ENCODE results near the gene SMCP. TPM values are rescaled to one million over a fixed set of nuclear protein-coding genes. Genes with fewer than 3 reads are reported as not detected.

Gene SMCP
- polyA plus RNA-seq, 1 donor from 2014 or later: not detected

GRCh38 chr1:152901631-152902030, 23.5 kb downstream of the SMCP start:
- H3K9ac ChIP-seq (ENCODE audit: low read length): no peak overlapping the region
- no peaks in the 10 kb centered on the region for H3K9me3 ChIP-seq (ENCODE audit: low read length)

GRCh38 chr1:152902636-152903035, 24.5 kb downstream of the SMCP start:
- no peaks in the 10 kb centered on the region for H3K27me3 ChIP-seq (ENCODE audit: insufficient read depth, low read depth, low read length)
- no peak for TF ChIP-seq TAF1 (IDR thresholded peaks at IDR 0.05; ENCODE audit: low read depth)
- no peak for TF ChIP-seq POLR2AphosphoS5 (IDR thresholded peaks at IDR 0.05)
- TF ChIP-seq REST (IDR thresholded peaks at IDR 0.05; ENCODE audit: borderline replicate concordance): no peak
- no peak for TF ChIP-seq MXI1 (conservative IDR thresholded peaks at IDR 0.05; ENCODE audit: poor library complexity, severe bottlenecking)
- TF ChIP-seq RAD21 (conservative IDR thresholded peaks at IDR 0.05): no peak
- no peak for TF ChIP-seq CTCF (IDR thresholded peaks at IDR 0.05; ENCODE audit: poor library complexity, severe bottlenecking)
- no peak for TF ChIP-seq EP300 (conservative IDR thresholded peaks at IDR 0.05; ENCODE audit: poor library complexity, severe bottlenecking)
- no peak for TF ChIP-seq SMC3 (conservative IDR thresholded peaks at IDR 0.05; ENCODE audit: poor library complexity)
- TF ChIP-seq EZH2 (IDR thresholded peaks at IDR 0.05; ENCODE audit: borderline replicate concordance, insufficient read depth, low read length, poor library complexity, severe bottlenecking): no peak

More at GRCh38 chr1:152901631-152902030, 23.5 kb downstream of the SMCP start:
- H3K79me2 ChIP-seq (replicated peaks; ENCODE audit: insufficient read depth, low read length): no peaks in the 10 kb centered on the region
- H3K4me2 ChIP-seq (ENCODE audit: low read length): no peak overlapping the region
- H3K9me2 ChIP-seq (ENCODE audit: insufficient read depth, low read length): no peaks in the 10 kb centered on the region
- H4K20me1 ChIP-seq (ENCODE audit: insufficient read depth): no peaks in the 10 kb centered on the region
- no peaks in the 10 kb centered on the region for H3K27me3 ChIP-seq (ENCODE audit: insufficient read depth, low read depth, low read length)
- no peak overlapping the region for H3K27ac ChIP-seq (ENCODE audit: low read length)
- H3K4me3 ChIP-seq (ENCODE audit: low read length): no peak overlapping the region
- TF ChIP-seq REST (IDR thresholded peaks at IDR 0.05; ENCODE audit: borderline replicate concordance): no peak
- no peak for TF ChIP-seq CTCF (IDR thresholded peaks at IDR 0.05; ENCODE audit: poor library complexity, severe bottlenecking)
- H2AFZ ChIP-seq (ENCODE audit: low read depth, low read length): no peak overlapping the region
- no peaks in the 10 kb centered on the region for H3K36me3 ChIP-seq (ENCODE audit: insufficient read depth, low read length)
- H3F3A ChIP-seq (ENCODE audit: insufficient read depth, low read length, poor library complexity, severe bottlenecking): no peaks in the 10 kb centered on the region

More at GRCh38 chr1:152902636-152903035, 24.5 kb downstream of the SMCP start:
- Histone ChIP-seq H3K27ac (ENCODE audit: low read length) (no peak overlapping the region), H3K9me2 (ENCODE audit: insufficient read depth, low read length) (no peaks in the 10 kb centered on the region), H3K4me2 (ENCODE audit: low read length) (no peak overlapping the region), H3K79me2 (replicated peaks; ENCODE audit: insufficient read depth, low read length) (no peaks in the 10 kb centered on the region), H3K36me3 (ENCODE audit: insufficient read depth, low read length) (no peaks in the 10 kb centered on the region), H2AFZ (ENCODE audit: low read depth, low read length) (no peak overlapping the region), H4K20me1 (ENCODE audit: insufficient read depth) (no peaks in the 10 kb centered on the region), H3K9ac (ENCODE audit: low read length) (no peak overlapping the region), H3K9me3 (ENCODE audit: low read length) (no peaks in the 10 kb centered on the region), H3K4me3 (ENCODE audit: low read length) (no peak overlapping the region), H3F3A (ENCODE audit: insufficient read depth, low read length, poor library complexity, severe bottlenecking) (no peaks in the 10 kb centered on the region)
